Heart left ventricle (tissue), 16 donors: ENCODE measurements around the gene GPER1. TPM values are rescaled to one million over a fixed set of nuclear protein-coding genes. Genes with fewer than 3 reads are reported as not detected.

ENCODE experiments used
- ATAC-seq, 4 donors: fragments of 200-7000 bp; cut with Tn5 transposase; one replicate each; pipeline ENCODE4 v1.9.1; 2020 to 2022; ENCODE audit warnings: moderate library complexity in 4 of 4, mild to moderate bottlenecking in 3 of 4, moderate number of reproducible peaks in 1 of 4
- DNase-seq, 5 donors: peaks; one replicate each; pipeline ENCODE4 v3.0.0-alpha.2; 2020
- H3K27ac ChIP-seq, 12 donors: fragments of 200-600 bp; sonication (generic) in 4 of 12; one replicate each; pipeline versions ENCODE4 v1.5.0 to v1.8.0; 2016 to 2022; ENCODE audit warnings: mild to moderate bottlenecking in 2 of 12
- H3K27me3 ChIP-seq, 9 donors: fragments of 200-600 bp; sonication (generic) in 2 of 9; one replicate each; pipeline versions ENCODE4 v1.5.1 to v1.8.0; 2016 to 2022; ENCODE audit warnings: mild to moderate bottlenecking in 3 of 9
- H3K36me3 ChIP-seq, 9 donors: fragments of 200-600 bp; sonication (generic) in 2 of 9; one replicate each; pipeline versions ENCODE4 v1.5.0 to v1.8.0; 2018 to 2022; ENCODE audit warnings: mild to moderate bottlenecking in 2 of 9
- H3K4me1 ChIP-seq, 12 donors: fragments of 200-600 bp; sonication (generic) in 4 of 12; one replicate each; pipeline versions ENCODE4 v1.5.0 to v1.8.0; 2016 to 2022; ENCODE audit warnings: mild to moderate bottlenecking in 3 of 12
- H3K4me3 ChIP-seq, 12 donors: fragments of 200-600 bp; sonication (generic) in 4 of 12; one replicate each; pipeline versions ENCODE4 v1.5.0 to v1.8.0; 2017 to 2022; ENCODE audit warnings: mild to moderate bottlenecking in 9 of 12, moderate library complexity in 4 of 12
- H3K9me3 ChIP-seq, 12 donors: fragments of 200-600 bp; sonication (generic) in 4 of 12; one replicate each; pipeline versions ENCODE4 v1.5.0 to v1.8.0; 2016 to 2022; ENCODE audit warnings: mild to moderate bottlenecking in 1 of 12
- POLR2A ChIP-seq, 2 donors: fragments of 450-650 bp; IDR thresholded peaks; one replicate each; pipeline ENCODE4 v1.6.1; 2017; ENCODE audit warnings: antibody characterized with exemption in 2 of 2, mild to moderate bottlenecking in 2 of 2, moderate library complexity in 2 of 2
- WGBS, 4 donors: extraction: QIAGEN DNeasy Blood & Tissue Kit in 2 of 4; methylation state at CpG; one replicate each; pipeline versions ENCODE4 v1.1.5 to v1.1.7; 2013 to 2018; 5-methylcytosine and 5-hydroxymethylcytosine counted together
- intact Hi-C, 10 donors: fragments of 100-400 bp; cut with DNase I; formaldehyde crosslinking; loops; one replicate each; pipeline versions ENCODE4 v1.11.1 to v1.14.2; 2022
- polyA plus RNA-seq, 2 donors: library from polyadenylated mRNA; stranded (reverse); fragments of 200-250 nt; gene quantifications; one replicate each; pipeline ENCODE4 v1.2.3, GENCODE V29; 2013
- total RNA-seq, 9 donors: library from RNA; depleted of rRNA in 2 of 9; stranded (reverse); fragments of >200 nt in 2 of 9; fragmentation: NEBNext Ultra II Directional in 3 of 9; extraction: Animal tissue kit (Norgen Biotek cat#: 25700) in 3 of 9; gene quantifications; one replicate each; pipeline versions ENCODE4 v1.1.0 to v1.2.4, GENCODE V29; 2016 to 2023
- TF ChIP-seq, protein P1 (sequence below), 12 donors: fragments of 200-600 bp; sonication (generic) in 4 of 12; IDR thresholded peaks; one replicate each; pipeline versions ENCODE4 v1.5.0 to v1.8.0; 2018 to 2022; ENCODE audit warnings: antibody characterized with exemption in 12 of 12, mild to moderate bottlenecking in 5 of 12
- donor health status: ischemic (EF 13 %, LVEDD 7.1; RV severe dilation, severe dysfunction).
- donor health status: healthy with polysubstance abuse.
- donor health status: DM: no; HTN: yes; CAD: no.
- donor health status: DM: no; HTN: no; CAD: no.
- donor health status: ischemic (EF 25% LVEDD 6.9; RV normal size, moderate dysfunction).
- donor health status: ischemic (EF 25% LVEDD 5.7; RV mildly dilated, moderate dysfunction).
- donor health status: healthy.
- donor health status: DM: yes; HTN: yes; CAD: no.
- donor health status: ischemic (EF 35%, LVEDD 5.7; RV mildly dilated, moderate dysfunction).
- donor health status: nonischemic (EF 11% LVEDD 7.7; RV severe dilation, severe dysfunction).
- donor health status: DM: yes; HTN: yes; CAD: no.
- donor health status: PGD.
- donor health status: ischemic (EF 29% LVEDD 5.4; RV normal size, mild dysfunction).
- donor health status: nonischemic (EF 23%, LVEDD 6.1; RV moderate dilation, normal function).

The GPER1 gene
- total and polyA plus RNA-seq, 11 donors, result 1.4 to 8.8 (median 2.8) TPM

- Histone ChIP-seq H3K36me3 (no peaks in the 10 kb centered on the region), H3K4me3 (peak overlapping the region in 11 of 12 donors; percentile 60 to 93 (median 82)), H3K4me1 (peaks cover 0 to 19% (median 13%) of the 10 kb centered on the region in 12 donors), H3K27ac (no peak overlapping the region), H3K9me3 (peaks cover 0 to 9% (median 0%) of the 10 kb centered on the region in 12 donors), H3K27me3 (no peaks in the 10 kb centered on the region)
- WGBS, 4 donors, result 24 to 28% (median 24%) methylated on average over 9 of the region's 9 CpGs
- DNase-seq, result peak in 1 of 5 donors; percentile 6
- ATAC-seq, result no peak
- intact Hi-C loops, result loop anchor here in 3 of 10 donors (5.0 to 10.0 kb wide), 2 partner anchors 50 to 142 kb away; partner anchors contain the start of gene GPER1 (in 2 of the 3)
- TF ChIP-seq, protein P1, sequence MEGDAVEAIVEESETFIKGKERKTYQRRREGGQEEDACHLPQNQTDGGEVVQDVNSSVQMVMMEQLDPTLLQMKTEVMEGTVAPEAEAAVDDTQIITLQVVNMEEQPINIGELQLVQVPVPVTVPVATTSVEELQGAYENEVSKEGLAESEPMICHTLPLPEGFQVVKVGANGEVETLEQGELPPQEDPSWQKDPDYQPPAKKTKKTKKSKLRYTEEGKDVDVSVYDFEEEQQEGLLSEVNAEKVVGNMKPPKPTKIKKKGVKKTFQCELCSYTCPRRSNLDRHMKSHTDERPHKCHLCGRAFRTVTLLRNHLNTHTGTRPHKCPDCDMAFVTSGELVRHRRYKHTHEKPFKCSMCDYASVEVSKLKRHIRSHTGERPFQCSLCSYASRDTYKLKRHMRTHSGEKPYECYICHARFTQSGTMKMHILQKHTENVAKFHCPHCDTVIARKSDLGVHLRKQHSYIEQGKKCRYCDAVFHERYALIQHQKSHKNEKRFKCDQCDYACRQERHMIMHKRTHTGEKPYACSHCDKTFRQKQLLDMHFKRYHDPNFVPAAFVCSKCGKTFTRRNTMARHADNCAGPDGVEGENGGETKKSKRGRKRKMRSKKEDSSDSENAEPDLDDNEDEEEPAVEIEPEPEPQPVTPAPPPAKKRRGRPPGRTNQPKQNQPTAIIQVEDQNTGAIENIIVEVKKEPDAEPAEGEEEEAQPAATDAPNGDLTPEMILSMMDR (IDR thresholded peaks at IDR 0.05), result no peak
- no peak for TF ChIP-seq POLR2A (IDR thresholded peaks at IDR 0.05)
These were observed 49.1 kb downstream of the GPER1 start for GRCh38 chr7:1136841-1137516.

GRCh38 chr7:1137517-1138167 lies 49.7 kb downstream of the GPER1 start:
- Histone ChIP-seq H3K4me3 (peak overlapping the region; percentile 60 to 93 (median 82)), H3K9me3 (peaks cover 0 to 6% (median 0%) of the 10 kb centered on the region in 12 donors), H3K27me3 (no peaks in the 10 kb centered on the region), H3K4me1 (peaks cover 0 to 19% (median 13%) of the 10 kb centered on the region in 12 donors), H3K36me3 (no peaks in the 10 kb centered on the region), H3K27ac (peak overlapping the region in 11 of 12 donors; percentile 52 to 87 (median 69))
- TF ChIP-seq, protein P1 (IDR thresholded peaks at IDR 0.05), result no peak
- TF ChIP-seq POLR2A (IDR thresholded peaks at IDR 0.05), result no peak
- 7 to 23% (median 9%) methylated on average over 21 to 51 of the region's 51 CpGs for WGBS, 4 donors
- intact Hi-C loops, result loop anchor here in 3 of 10 donors (5.0 to 10.0 kb wide), 2 partner anchors 50 to 143 kb away; partner anchors contain the start of gene GPER1 (in 2 of the 3)
- peak; percentile 24 to 90 (median 66) for ATAC-seq
- no peak for DNase-seq

- intact Hi-C loops, result loop anchor here in 2 of 10 donors (5.0 kb wide), 3 partner anchors 53 to 233 kb away; partner anchors contain the start of gene GPER1 (in 1 of the 2)
- ATAC-seq, result no peak
- H3K27me3 ChIP-seq, result no peaks in the 10 kb centered on the region
- no peaks in the 10 kb centered on the region for H3K9me3 ChIP-seq
- no peak for TF ChIP-seq POLR2A (IDR thresholded peaks at IDR 0.05)
- TF ChIP-seq, protein P1 (IDR thresholded peaks at IDR 0.05), result no peak
- H3K4me1 ChIP-seq, result peaks cover 0 to 27% (median 16%) of the 10 kb centered on the region in 12 donors
- DNase-seq, result no peak
- H3K4me3 ChIP-seq, result no peak overlapping the region
- WGBS, 4 donors, result 81 to 91% (median 83%) methylated on average over 4 of the region's 4 CpGs
- no peaks in the 10 kb centered on the region for H3K36me3 ChIP-seq
- H3K27ac ChIP-seq, result no peak overlapping the region
These were observed 52.7 kb downstream of the GPER1 start for GRCh38 chr7:1140476-1141104.
